GM12874 (cell line): Measurements from ENCODE around the gene CNN2.

Source experiments
- CTCF ChIP-seq: IDR thresholded peaks from 2 replicates; pipeline ENCODE4 v1.5.1; 2011; ENCODE audit warnings: low read depth, mild to moderate bottlenecking, control low read depth, low read length, moderate library complexity; ENCODE audit not compliant: insufficient read depth

The CNN2 gene

GRCh38 chr19:1014161-1015060 lies 12.0 kb upstream of the CNN2 start:
- TF ChIP-seq CTCF: no peak

- TF ChIP-seq CTCF: no peak
Observed at GRCh38 chr19:1015061-1015781, 11.2 kb upstream of the CNN2 start.

- TF ChIP-seq CTCF: no peak
Observed at GRCh38 chr19:1015782-1016646, 10.4 kb upstream of the CNN2 start.

GRCh38 chr19:1016647-1017114 lies 9.7 kb upstream of the CNN2 start:
- TF ChIP-seq CTCF: no peak

- no peak for TF ChIP-seq CTCF
Observed at GRCh38 chr19:1017115-1017905, 9.1 kb upstream of the CNN2 start.

GRCh38 chr19:1017906-1018305 lies 8.5 kb upstream of the CNN2 start:
- no peak for TF ChIP-seq CTCF
